Measurements from ENCODE around the gene ACAP3. TPM values are rescaled to one million over a fixed set of nuclear protein-coding genes. Genes with fewer than 3 reads are reported as not detected.

The ACAP3 gene
- total and polyA plus RNA-seq, 2 experiments from 2014 or later, result 59.1 to 63.6 TPM

- H3K9me3 ChIP-seq (ENCODE audit: low read depth), result no peaks in the 10 kb centered on the region
- H3K4me1 ChIP-seq (ENCODE audit: low read depth), result peaks cover 9% of the 10 kb centered on the region
- H3K27me3 ChIP-seq, result no peaks in the 10 kb centered on the region
- no peak overlapping the region for H3K4me3 ChIP-seq
- DNase-seq (ENCODE audit: low read depth in 1 of 2, low spot score in 1 of 2), result no peak
- TF ChIP-seq CTCF (IDR thresholded peaks at IDR 0.05; ENCODE audit: low read depth, low read length), result no peak
- no peak overlapping the region for H3K27ac ChIP-seq
- H3K36me3 ChIP-seq, result peaks cover 8% of the 10 kb centered on the region
These were observed 13.7 kb upstream of the ACAP3 start for GRCh38 chr1:1321477-1321876.

GRCh38 chr1:1320666-1321448 is 13.1 kb upstream of the ACAP3 start:
- no peak for DNase-seq (ENCODE audit: low read depth in 1 of 2, low spot score in 1 of 2)
- TF ChIP-seq CTCF (IDR thresholded peaks at IDR 0.05; ENCODE audit: low read depth, low read length), result no peak
- no peaks in the 10 kb centered on the region for H3K27me3 ChIP-seq
- peaks cover 8% of the 10 kb centered on the region for H3K36me3 ChIP-seq
- H3K4me3 ChIP-seq, result no peak overlapping the region
- peaks cover 9% of the 10 kb centered on the region for H3K4me1 ChIP-seq (ENCODE audit: low read depth)
- H3K27ac ChIP-seq, result no peak overlapping the region
- no peaks in the 10 kb centered on the region for H3K9me3 ChIP-seq (ENCODE audit: low read depth)

GRCh38 chr1:1319646-1319941 is 11.9 kb upstream of the ACAP3 start:
- TF ChIP-seq CTCF (IDR thresholded peaks at IDR 0.05; ENCODE audit: low read depth, low read length), result no peak
- peaks cover 8% of the 10 kb centered on the region for H3K36me3 ChIP-seq
- H3K27ac ChIP-seq, result no peak overlapping the region

GRCh38 chr1:1318777-1319645 is 11.3 kb upstream of the ACAP3 start:
- peaks cover 8% of the 10 kb centered on the region for H3K36me3 ChIP-seq
- peaks cover 3% of the 10 kb centered on the region for H3K4me1 ChIP-seq (ENCODE audit: low read depth)
- no peaks in the 10 kb centered on the region for H3K27me3 ChIP-seq
- H3K4me3 ChIP-seq, result no peak overlapping the region
- TF ChIP-seq CTCF (IDR thresholded peaks at IDR 0.05; ENCODE audit: low read depth, low read length), result no peak
- DNase-seq (ENCODE audit: low read depth in 1 of 2, low spot score in 1 of 2), result no peak
- H3K27ac ChIP-seq, result no peak overlapping the region
- no peaks in the 10 kb centered on the region for H3K9me3 ChIP-seq (ENCODE audit: low read depth)

More at GRCh38 chr1:1319646-1319941, 11.9 kb upstream of the ACAP3 start:
- Histone ChIP-seq H3K9me3 (ENCODE audit: low read depth) (no peaks in the 10 kb centered on the region), H3K27me3 (no peaks in the 10 kb centered on the region), H3K4me3 (no peak overlapping the region), H3K4me1 (ENCODE audit: low read depth) (peaks cover 3% of the 10 kb centered on the region)
- DNase-seq (ENCODE audit: low read depth in 1 of 2, low spot score in 1 of 2), result no peak

- no peaks in the 10 kb centered on the region for H3K9me3 ChIP-seq (ENCODE audit: low read depth)
- no peaks in the 10 kb centered on the region for H3K4me1 ChIP-seq (ENCODE audit: low read depth)
- no peak overlapping the region for H3K27ac ChIP-seq
- peak in 1 of 2 donors; percentile 96 for DNase-seq (ENCODE audit: low read depth in 1 of 2, low spot score in 1 of 2)
- H3K27me3 ChIP-seq, result no peaks in the 10 kb centered on the region
- no peak overlapping the region for H3K4me3 ChIP-seq
- peaks cover 11% of the 10 kb centered on the region for H3K36me3 ChIP-seq
- no peak for TF ChIP-seq CTCF (IDR thresholded peaks at IDR 0.05; ENCODE audit: low read depth, low read length)
These were observed 10.5 kb upstream of the ACAP3 start for GRCh38 chr1:1318131-1318652.

Data from cardiac muscle cell (in vitro differentiated cells and primary cell).